Lung (tissue), 12 donors: ENCODE results near the gene CD302. TPM values are rescaled to one million over a fixed set of nuclear protein-coding genes. Genes with fewer than 3 reads are reported as not detected.

Experiments
- ATAC-seq: fragments of 200-7000 bp; cut with Tn5 transposase; one replicate; pipeline ENCODE4 v1.9.1; 2020; ENCODE audit warnings: moderate number of reproducible peaks; ENCODE audit not compliant: insufficient read depth, low FRiP score
- DNase-seq, 3 donors: peaks; one replicate each; pipeline ENCODE4 v3.0.0-alpha.2; 2013 to 2017
- H3K27ac ChIP-seq, 2 donors: one replicate each; pipeline ENCODE4 v1.5.1; 2013; ENCODE audit warnings: mild to moderate bottlenecking in 2 of 2, moderate library complexity in 2 of 2, control low read depth in 1 of 2, inconsistent platforms in 1 of 2, low read depth in 1 of 2, low read length in 1 of 2
- H3K27me3 ChIP-seq, 3 donors: one replicate each; pipeline ENCODE4 v1.5.1; 2013; ENCODE audit warnings: low read length in 2 of 3; ENCODE audit not compliant: control insufficient read depth in 3 of 3, insufficient read depth in 3 of 3
- H3K36me3 ChIP-seq, 4 donors: one replicate each; pipeline ENCODE4 v1.5.1; 2013; ENCODE audit warnings: low read length in 4 of 4, mild to moderate bottlenecking in 1 of 4, moderate library complexity in 1 of 4; ENCODE audit not compliant: control insufficient read depth in 4 of 4, insufficient read depth in 4 of 4
- H3K4me1 ChIP-seq, 5 donors: one replicate each; pipeline ENCODE4 v1.5.1; 2013; ENCODE audit warnings: low read length in 5 of 5, mild to moderate bottlenecking in 2 of 5, moderate library complexity in 1 of 5; ENCODE audit not compliant: control insufficient read depth in 5 of 5, insufficient read depth in 5 of 5
- H3K4me3 ChIP-seq: one replicate; pipeline ENCODE4 v1.5.1; 2013; ENCODE audit warnings: mild to moderate bottlenecking, control low read depth, moderate library complexity
- H3K9ac ChIP-seq, 2 donors: one replicate each; pipeline ENCODE4 v1.5.1; 2013; ENCODE audit warnings: low read length in 2 of 2, control low read depth in 1 of 2; ENCODE audit not compliant: insufficient read depth in 1 of 2
- H3K9me3 ChIP-seq, 4 donors: one replicate each; pipeline ENCODE4 v1.5.1; 2013; ENCODE audit warnings: low read length in 3 of 4, mild to moderate bottlenecking in 1 of 4, moderate library complexity in 1 of 4; ENCODE audit not compliant: control insufficient read depth in 4 of 4, insufficient read depth in 3 of 4
- CTCF ChIP-seq: IDR thresholded peaks from 2 replicates; pipeline ENCODE4 v1.5.1; 2012; ENCODE audit warnings: mild to moderate bottlenecking; ENCODE audit errors: control extremely low read depth, extremely low read depth
- WGBS, 2 donors: extraction: QIAGEN DNeasy Blood & Tissue Kit; methylation state at CpG; one replicate each; pipeline ENCODE4 v1.1.7; 2013; 5-methylcytosine and 5-hydroxymethylcytosine counted together
- polyA plus RNA-seq, 2 donors: library from polyadenylated mRNA; stranded (reverse); fragments of 200-250 nt; gene quantifications; one replicate each; pipeline ENCODE4 v1.2.1, GENCODE V29; 2013
- total RNA-seq, 2 donors: library from RNA; depleted of rRNA in 1 of 2; stranded (reverse); fragments of >200 nt in 1 of 2; gene quantifications; one replicate each; pipeline ENCODE4 v1.2.1, GENCODE V29; 2014 to 2021
- donor health status: control.
- donor health status: control.
- donor health status: Bipolar disorder and iron deficiency.
- donor health status: healthy.
- donor health status: DM: yes; HTN: yes; CAD: no.

The CD302 gene
- total and polyA plus RNA-seq, 4 donors, result 23.4 to 89.8 (median 43.2) TPM

DNA sequence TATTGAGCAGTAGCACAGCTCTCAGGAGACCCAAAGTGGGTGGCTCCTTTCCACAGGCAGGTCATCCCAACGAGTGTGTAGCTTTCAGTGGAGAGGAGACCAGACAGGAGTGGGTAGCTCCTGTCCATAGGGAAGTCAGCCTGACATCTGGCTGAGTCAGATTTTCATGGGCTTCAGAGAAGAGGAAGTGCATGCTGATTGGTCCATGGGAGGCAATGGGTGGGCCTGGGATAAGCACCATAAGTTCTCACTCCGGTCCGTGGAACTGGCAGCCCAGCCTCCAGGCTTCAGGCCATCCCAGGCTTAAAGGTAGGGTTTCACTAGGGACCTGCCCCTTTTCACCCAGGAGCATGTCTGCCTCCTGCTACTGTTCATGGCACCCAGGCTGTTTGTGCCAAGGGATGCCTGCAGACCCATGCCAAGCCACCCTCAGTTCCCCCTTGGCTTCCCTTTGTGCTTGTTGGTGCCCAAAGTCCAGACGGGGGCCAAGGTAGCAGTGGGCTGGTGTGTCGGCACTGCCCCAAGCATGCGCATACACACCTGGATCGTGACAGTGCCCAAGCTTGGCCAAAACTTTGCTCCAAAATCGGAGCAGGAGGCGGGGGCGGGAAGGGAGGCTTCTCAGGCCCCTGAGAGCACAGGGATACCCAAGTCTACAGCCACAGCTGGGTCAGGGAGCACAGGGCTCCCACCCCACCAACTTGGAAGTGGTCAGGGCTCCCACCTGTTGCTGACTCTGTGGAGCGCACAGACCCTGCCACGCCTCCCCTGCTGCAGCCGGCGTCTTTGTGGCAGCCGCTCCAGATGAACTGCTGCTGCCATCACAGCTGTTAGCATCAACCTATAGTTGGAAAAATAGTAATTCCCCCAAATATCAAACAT is 59.3 kb downstream of the CD302 start:
- Histone ChIP-seq H3K9me3 (no peaks in the 10 kb centered on the region), H3K27me3 (no peaks in the 10 kb centered on the region), H3K9ac (no peak overlapping the region), H3K4me1 (peaks cover 0 to 11% (median 0%) of the 10 kb centered on the region in 5 donors), H3K36me3 (peaks cover 9 to 36% (median 30%) of the 10 kb centered on the region in 4 donors), H3K4me3 (no peak overlapping the region), H3K27ac (no peak overlapping the region)
- ATAC-seq (peak; percentile 34), DNase-seq (no peak)
- TF ChIP-seq CTCF, result no peak
- 93 to 96% methylated on average over 15 of the region's 15 CpGs for WGBS, 2 donors

GRCh38 chr2:159737917-159738296 is 60.1 kb downstream of the CD302 start:
- peaks cover 9 to 36% (median 27%) of the 10 kb centered on the region in 4 donors for H3K36me3 ChIP-seq
- H3K4me3 ChIP-seq, result no peak overlapping the region
- H3K9me3 ChIP-seq, result no peaks in the 10 kb centered on the region
- no peak for TF ChIP-seq CTCF
- no peak for DNase-seq
- no peak for ATAC-seq
- no peak overlapping the region for H3K27ac ChIP-seq
- H3K27me3 ChIP-seq, result no peaks in the 10 kb centered on the region
- peaks cover 0 to 11% (median 0%) of the 10 kb centered on the region in 5 donors for H3K4me1 ChIP-seq
- 98% methylated on average over 11 of the region's 11 CpGs for WGBS, 2 donors
- H3K9ac ChIP-seq, result no peak overlapping the region

DNA sequence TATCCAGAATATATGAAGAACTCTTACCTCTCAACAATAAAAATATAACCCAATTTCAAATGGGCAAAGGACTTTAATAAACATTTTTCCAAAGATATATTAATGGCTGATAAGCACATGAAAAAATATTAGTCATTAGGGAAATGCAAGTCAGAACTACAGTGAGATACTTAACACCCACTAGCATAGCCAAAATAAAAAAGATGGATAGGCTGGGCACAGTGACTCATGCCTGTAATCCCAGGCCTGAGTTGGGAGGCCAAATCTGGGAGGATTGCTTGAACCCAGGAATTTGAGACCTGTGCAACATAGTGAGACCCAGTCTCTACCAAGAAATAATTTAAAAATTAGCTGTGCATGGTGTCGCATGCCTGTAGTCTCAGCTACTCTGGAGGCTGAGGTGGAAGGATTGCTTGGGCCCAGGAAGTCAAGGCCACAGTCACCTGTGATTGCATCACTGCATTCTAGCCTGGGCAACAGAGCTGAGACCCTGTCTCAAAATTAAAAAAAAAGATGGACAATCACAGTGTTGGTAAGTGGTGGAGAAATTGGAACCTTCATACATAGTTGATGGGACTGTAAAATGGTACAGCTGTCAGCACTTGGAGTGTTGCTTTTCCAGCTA is 60.6 kb downstream of the CD302 start:
- Histone ChIP-seq H3K9me3 (no peaks in the 10 kb centered on the region), H3K27me3 (no peaks in the 10 kb centered on the region), H3K4me3 (no peak overlapping the region), H3K4me1 (peaks cover 0 to 11% (median 0%) of the 10 kb centered on the region in 5 donors), H3K36me3 (peaks cover 12 to 37% (median 27%) of the 10 kb centered on the region in 4 donors), H3K27ac (no peak overlapping the region), H3K9ac (no peak overlapping the region)
- 95 to 100% methylated on average over 1 of the region's 1 CpG for WGBS, 2 donors
- TF ChIP-seq CTCF, result no peak
- DNase-seq (no peak), ATAC-seq (no peak)
